Hepatocyte (in vitro differentiated cells): ENCODE data around the gene MSI2. TPM values are rescaled to one million over a fixed set of nuclear protein-coding genes. Genes with fewer than 3 reads are reported as not detected.

Experiments used
- DNase-seq: peaks from one replicate; pipeline ENCODE4 v3.0.0-alpha.2; 2016; ENCODE audit warnings: low spot score
- H2AFZ ChIP-seq: fragments of 200-600 bp; sonication (generic); 2 replicates; pipeline ENCODE4 v1.6.0; 2016; ENCODE audit warnings: antibody characterized with exemption, mild to moderate bottlenecking
- H3K27ac ChIP-seq: fragments of 200-600 bp; sonication (generic); 2 replicates; pipeline ENCODE4 v1.5.1; 2016; ENCODE audit warnings: mild to moderate bottlenecking
- H3K27me3 ChIP-seq: fragments of 200-600 bp; sonication (generic); 2 replicates; pipeline ENCODE4 v1.6.1; 2016
- H3K36me3 ChIP-seq: fragments of 200-600 bp; sonication (generic); replicated peaks from 2 replicates; pipeline ENCODE4 v1.5.1; 2016; ENCODE audit warnings: low read depth; ENCODE audit not compliant: insufficient read depth
- H3K4me1 ChIP-seq: fragments of 200-600 bp; sonication (generic); 2 replicates; pipeline ENCODE4 v1.5.1; 2016; ENCODE audit warnings: mild to moderate bottlenecking, moderate library complexity; ENCODE audit not compliant: insufficient read depth
- H3K4me2 ChIP-seq: fragments of 200-600 bp; sonication (generic); 2 replicates; pipeline ENCODE4 v1.6.0; 2016
- H3K4me3 ChIP-seq: fragments of 200-600 bp; sonication (generic); 2 replicates; pipeline ENCODE4 v1.5.1; 2016; ENCODE audit warnings: mild to moderate bottlenecking
- H3K79me2 ChIP-seq: fragments of 200-600 bp; sonication (generic); 2 replicates; pipeline ENCODE4 v1.6.0; 2017; ENCODE audit warnings: mild to moderate bottlenecking
- H3K9me2 ChIP-seq: fragments of 200-600 bp; sonication (generic); replicated peaks from 2 replicates; pipeline ENCODE4 v1.6.0; 2017; ENCODE audit warnings: mild to moderate bottlenecking; ENCODE audit not compliant: insufficient read depth
- H3K9me3 ChIP-seq: fragments of 200-600 bp; sonication (generic); 2 replicates; pipeline ENCODE4 v1.5.1; 2016; ENCODE audit warnings: low read depth, mild to moderate bottlenecking
- H4K20me1 ChIP-seq: fragments of 200-600 bp; sonication (generic); 2 replicates; pipeline ENCODE4 v1.6.0; 2016; ENCODE audit warnings: mild to moderate bottlenecking; ENCODE audit not compliant: insufficient read depth, poor library complexity, severe bottlenecking
- EZH2 ChIP-seq: fragments of 200-600 bp; sonication (generic); IDR thresholded peaks from 2 replicates; pipeline ENCODE4 v1.6.1; 2016; ENCODE audit warnings: antibody characterized with exemption, mild to moderate bottlenecking, borderline replicate concordance
- EZH2phosphoT487 ChIP-seq: fragments of 200-600 bp; sonication (generic); IDR thresholded peaks from one replicate; pipeline ENCODE4 v1.6.1; 2018; ENCODE audit warnings: antibody characterized with exemption, mild to moderate bottlenecking, low read depth, moderate library complexity; ENCODE audit not compliant: unreplicated experiment, severe bottlenecking
- WGBS: methylation state at CpG from one replicate; pipeline ENCODE4 v1.1.6; 2016; ENCODE audit warnings: low lambda C conversion rate; ENCODE audit errors: missing lambda C conversion rate; 5-methylcytosine and 5-hydroxymethylcytosine counted together
- polyA plus RNA-seq: library from polyadenylated mRNA; unstranded; fragments of >200 nt; fragmentation: Nextera tagmentation; extraction: Ambion mirVana; gene quantifications from 2 replicates; pipeline ENCODE4 v1.2.1, GENCODE V29; 2016
- total RNA-seq: library from RNA; depleted of rRNA; stranded (reverse); fragments of >200 nt; gene quantifications from 2 replicates; pipeline ENCODE4 v1.2.3, GENCODE V29; 2014
- TF ChIP-seq, protein P1 (sequence below): fragments of 200-600 bp; sonication (generic); IDR thresholded peaks from 2 replicates; pipeline ENCODE4 v1.5.1; 2016; ENCODE audit warnings: antibody characterized with exemption, mild to moderate bottlenecking; ENCODE audit not compliant: poor library complexity

Gene MSI2
- total and polyA plus RNA-seq, 2 experiments from 2014 or later: 16.1 to 60.6 TPM

DNA sequence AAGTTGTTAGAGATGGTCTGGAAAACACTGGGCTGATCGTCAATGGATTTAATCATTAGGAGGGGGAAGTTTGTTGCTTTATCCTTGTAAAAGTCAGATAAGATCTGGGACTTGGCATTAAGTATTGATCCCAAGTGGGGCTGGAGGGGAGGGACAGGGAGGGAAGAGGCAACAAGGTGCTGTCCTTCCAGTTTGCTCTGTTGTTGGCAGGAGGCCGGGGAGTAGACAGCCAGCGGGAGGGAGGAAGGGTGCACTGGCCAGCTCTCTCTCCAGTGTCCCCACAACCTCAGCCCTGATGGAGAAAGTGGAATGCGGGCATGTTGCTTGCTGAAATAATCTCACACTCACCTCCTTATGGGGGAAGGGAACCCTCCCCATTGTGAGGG, 278.5 kb downstream of the MSI2 start:
- Histone ChIP-seq H3K4me2 (no peak overlapping the region), H3K9me2 (no peaks in the 10 kb centered on the region), H2AFZ (no peak overlapping the region), H3K4me3 (no peak overlapping the region), H3K4me1 (peaks cover 64% of the 10 kb centered on the region), H3K36me3 (no peaks in the 10 kb centered on the region), H3K9me3 (no peaks in the 10 kb centered on the region), H3K27ac (no peak overlapping the region), H3K79me2 (peaks cover 17% of the 10 kb centered on the region), H3K27me3 (no peaks in the 10 kb centered on the region), H4K20me1 (no peaks in the 10 kb centered on the region)
- DNase-seq: no peak
- 81% methylated on average over 4 of the region's 4 CpGs for WGBS
- TF ChIP-seq, protein P1, sequence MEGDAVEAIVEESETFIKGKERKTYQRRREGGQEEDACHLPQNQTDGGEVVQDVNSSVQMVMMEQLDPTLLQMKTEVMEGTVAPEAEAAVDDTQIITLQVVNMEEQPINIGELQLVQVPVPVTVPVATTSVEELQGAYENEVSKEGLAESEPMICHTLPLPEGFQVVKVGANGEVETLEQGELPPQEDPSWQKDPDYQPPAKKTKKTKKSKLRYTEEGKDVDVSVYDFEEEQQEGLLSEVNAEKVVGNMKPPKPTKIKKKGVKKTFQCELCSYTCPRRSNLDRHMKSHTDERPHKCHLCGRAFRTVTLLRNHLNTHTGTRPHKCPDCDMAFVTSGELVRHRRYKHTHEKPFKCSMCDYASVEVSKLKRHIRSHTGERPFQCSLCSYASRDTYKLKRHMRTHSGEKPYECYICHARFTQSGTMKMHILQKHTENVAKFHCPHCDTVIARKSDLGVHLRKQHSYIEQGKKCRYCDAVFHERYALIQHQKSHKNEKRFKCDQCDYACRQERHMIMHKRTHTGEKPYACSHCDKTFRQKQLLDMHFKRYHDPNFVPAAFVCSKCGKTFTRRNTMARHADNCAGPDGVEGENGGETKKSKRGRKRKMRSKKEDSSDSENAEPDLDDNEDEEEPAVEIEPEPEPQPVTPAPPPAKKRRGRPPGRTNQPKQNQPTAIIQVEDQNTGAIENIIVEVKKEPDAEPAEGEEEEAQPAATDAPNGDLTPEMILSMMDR: no peak
- TF ChIP-seq EZH2: no peak
- TF ChIP-seq EZH2phosphoT487: no peak

DNA sequence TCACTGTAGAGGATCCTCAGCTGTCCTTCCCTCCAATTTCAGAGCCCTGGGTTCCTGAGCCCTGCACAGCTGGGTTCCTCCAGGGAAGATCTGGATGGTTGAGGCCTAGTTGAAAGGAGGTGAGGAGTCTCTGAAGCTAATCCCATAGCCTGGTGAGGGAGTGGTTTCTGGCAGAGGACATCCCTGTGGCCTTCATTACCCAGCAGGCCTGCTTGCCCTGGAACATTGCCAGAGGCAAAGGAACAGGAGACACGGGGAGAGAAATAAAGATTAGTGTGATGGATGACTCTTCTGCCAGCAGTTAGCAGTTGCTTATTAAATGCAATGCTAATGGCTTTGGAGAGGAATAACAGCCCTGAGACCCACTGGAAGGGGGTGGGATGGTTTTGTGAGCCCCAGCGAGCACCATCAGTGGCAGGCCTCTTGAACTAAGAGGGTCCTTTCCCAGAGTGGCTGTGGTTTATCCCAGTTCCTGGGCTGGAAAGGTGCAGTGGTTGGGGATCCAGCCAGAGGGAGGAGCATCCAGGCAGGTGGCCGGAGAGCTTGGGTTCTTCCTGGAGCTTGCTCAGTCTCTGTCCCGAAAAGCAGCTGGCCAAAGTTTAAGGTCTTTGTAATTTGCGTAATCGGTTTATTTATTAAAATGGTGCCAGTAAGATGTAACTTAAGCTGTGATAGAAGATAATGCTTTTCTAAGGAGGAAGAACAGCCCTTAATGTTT, 279.1 kb downstream of the MSI2 start:
- Histone ChIP-seq H3K9me3 (no peaks in the 10 kb centered on the region), H4K20me1 (no peaks in the 10 kb centered on the region), H3K4me1 (peaks cover 58% of the 10 kb centered on the region), H3K4me2 (no peak overlapping the region), H3K4me3 (no peak overlapping the region), H3K36me3 (no peaks in the 10 kb centered on the region), H3K27ac (peak overlapping the region; percentile 13), H3K79me2 (peaks cover 22% of the 10 kb centered on the region), H3K27me3 (no peaks in the 10 kb centered on the region), H3K9me2 (no peaks in the 10 kb centered on the region), H2AFZ (no peak overlapping the region)
- TF ChIP-seq EZH2phosphoT487 (no peak), EZH2 (no peak)
- TF ChIP-seq, protein P1: no peak
- WGBS: 49% methylated on average over 6 of the region's 6 CpGs
- DNase-seq: no peak

DNA sequence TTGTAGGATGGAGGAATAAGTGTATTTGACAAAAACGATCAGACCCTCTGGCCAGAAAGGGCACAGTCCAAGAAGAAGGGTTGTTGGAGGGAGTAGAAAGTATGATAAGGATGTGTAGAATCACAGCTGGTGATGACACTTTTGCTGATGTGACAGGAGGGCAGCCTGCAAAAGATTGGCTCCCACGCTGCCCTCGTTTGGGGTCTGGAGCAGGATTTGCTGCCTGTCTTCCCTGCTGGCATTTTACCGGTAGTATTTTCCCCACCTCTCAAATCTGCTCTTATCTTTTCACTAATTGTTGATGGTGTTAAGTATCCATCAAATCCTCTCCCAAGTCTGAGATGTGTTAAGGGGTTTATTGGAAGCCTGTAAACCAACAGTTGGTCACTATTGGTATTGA, 280.0 kb downstream of the MSI2 start:
- Histone ChIP-seq H3K4me2 (no peak overlapping the region), H3K79me2 (peaks cover 19% of the 10 kb centered on the region), H3K9me2 (no peaks in the 10 kb centered on the region), H3K27me3 (no peaks in the 10 kb centered on the region), H3K4me1 (peaks cover 54% of the 10 kb centered on the region), H3K36me3 (no peaks in the 10 kb centered on the region), H3K27ac (no peak overlapping the region), H2AFZ (no peak overlapping the region), H3K4me3 (no peak overlapping the region), H4K20me1 (no peaks in the 10 kb centered on the region), H3K9me3 (no peaks in the 10 kb centered on the region)
- no peak for DNase-seq
- WGBS: 79% methylated on average over 4 of the region's 4 CpGs
- TF ChIP-seq EZH2: no peak
- TF ChIP-seq, protein P1: no peak
- TF ChIP-seq EZH2phosphoT487: no peak
